ENCODE results near the gene WNT5A. TPM values are rescaled to one million over a fixed set of nuclear protein-coding genes. Genes with fewer than 3 reads are reported as not detected.

Gene WNT5A
- total and polyA plus RNA-seq, 9 of the 15 experiments (the other 6 are each of a cell fraction or from before 2014, with no cell fraction given): 0.11 TPM; not detected in 8

DNA sequence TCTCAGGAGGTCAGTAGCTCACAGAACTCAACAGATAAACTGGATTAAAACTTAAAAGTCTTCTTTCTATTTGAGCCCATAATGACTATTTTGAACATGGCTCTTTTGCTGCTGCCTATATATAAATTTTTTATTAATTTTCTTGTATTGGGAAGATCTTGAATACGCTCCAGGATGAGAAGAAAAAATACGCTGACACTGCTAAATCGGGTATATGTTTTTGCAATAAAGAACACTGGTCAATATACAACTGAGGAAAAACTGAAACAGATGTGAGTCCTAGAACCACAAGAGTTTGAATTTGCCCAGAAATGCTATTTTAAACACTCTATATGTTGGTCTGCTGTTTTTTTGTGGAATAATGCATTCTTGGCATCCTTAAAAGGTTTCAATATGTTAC is 20.6 kb downstream of the WNT5A start:
- no peaks in the 10 kb centered on the region for H3K9me1 ChIP-seq (ENCODE audit: control insufficient read depth, insufficient read depth, low read length)
- no peak overlapping the region for H2AFZ ChIP-seq (ENCODE audit: low read depth, low read length)
- no peak overlapping the region for H3K27ac ChIP-seq (ENCODE audit: extremely low read depth, low read depth, low read length)
- ATAC-seq (no peak), FAIRE-seq (no peak), DNase-seq (ENCODE audit: extremely low read depth in 1 of 4, low spot score in 3 of 4) (no peak)
- peaks cover 0 to 4% of the 10 kb centered on the region in 2 experiments; a peak in 2 of 5 replicates for H3K4me1 ChIP-seq (replicated peaks in 1 of 2; ENCODE audit: control insufficient read depth in 2 of 2, insufficient read depth in 2 of 2, low read length in 2 of 2)
- CTCF ChIA-PET (ENCODE audit: low intra/inter-chr PET ratio): no interaction called here
- POLR2A ChIA-PET: interaction anchor here (0.7 kb wide), 1 partner anchor 22 kb away, joined by 5 read pairs; no protein-coding TSS in a partner anchor
- no peak overlapping the region for H3K4me2 ChIP-seq (ENCODE audit: insufficient read depth, low read length)
- no peaks in the 10 kb centered on the region for H4K20me1 ChIP-seq (replicated peaks; ENCODE audit: control insufficient read depth, insufficient read depth, low read length)
- intact Hi-C loops (cut with micrococcal nuclease): no loop called here
- WGBS (ENCODE audit: insufficient coverage, low coverage, missing lambda C conversion rate): 0% methylated on average over 3 of the region's 3 CpGs
- H3K79me2 ChIP-seq (ENCODE audit: control insufficient read depth, insufficient read depth, low read length): no peaks in the 10 kb centered on the region
- TF ChIP-seq ZNF197 (CRISPR knock-in tag; IDR thresholded peaks at IDR 0.05; ENCODE audit: low read depth) (no peak), SRSF7 (optimal IDR thresholded peaks at IDR 0.05; ENCODE audit: low read depth, low read length) (no peak), C11orf30 (IDR thresholded peaks at IDR 0.05; ENCODE audit: low read depth) (peak; percentile 39; the same call in 1 of the 2 replicates), PURB (CRISPR knock-in tag; IDR thresholded peaks at IDR 0.05; ENCODE audit: low read depth) (no peak), MAFG (tag; conservative IDR thresholded peaks at IDR 0.05) (0 out of 2 replicates have a peak, but pooled peaks have one; percentile 50), ZNF174 (CRISPR knock-in tag; IDR thresholded peaks at IDR 0.05) (no peak), ZNF316 (IDR thresholded peaks at IDR 0.05) (peak; percentile 67), SPI1 (IDR thresholded peaks at IDR 0.05; ENCODE audit: borderline replicate concordance, low read depth, low read length) (no peak), MAFF (IDR thresholded peaks at IDR 0.05; ENCODE audit: low read length) (peak; percentile 75), MAFK (IDR thresholded peaks at IDR 0.05; ENCODE audit: low read length) (peak; percentile 76)
- H3K27me3 ChIP-seq (ENCODE audit: control insufficient read depth in 2 of 2, insufficient read depth in 2 of 2, low read length in 2 of 2): peaks cover 2 to 7% of the 10 kb centered on the region in 2 experiments; a peak in 2 of 5 replicates
- H3K4me3 ChIP-seq: no peak overlapping the region
- no TSS peak for BruUV-seq (replicated peaks)
- H3K36me3 ChIP-seq (ENCODE audit: control insufficient read depth, insufficient read depth, low read length): no peaks in the 10 kb centered on the region
- no peak overlapping the region for H3K9ac ChIP-seq (ENCODE audit: insufficient read depth in 1 of 2, low read depth in 2 of 2, low read length in 2 of 2)
- no peaks in the 10 kb centered on the region for H3K9me3 ChIP-seq (replicated peaks; ENCODE audit: control insufficient read depth, insufficient read depth, low read depth, low read length)
- in situ Hi-C loops (cut with MboI): no loop called here

Measured in K562 (cell line).